A673 (cell line): ENCODE data around the gene GJE1. TPM values are rescaled to one million over a fixed set of nuclear protein-coding genes. Genes with fewer than 3 reads are reported as not detected.
A peak's percentile ranks its signal among the peaks of the same experiment; 100 is the strongest.

ENCODE experiments used
- BruUV-seq: library from RNA; stranded (reverse); fragments of 400-500 nt; replicated peaks from 2 replicates; lab custom pipeline; 2021; lab: Mats Ljungman, UMichigan
- CTCF ChIA-PET: fragments of 300-600 bp; sonication (Branson Sonifier 250); formaldehyde crosslinking; loops from one replicate; lab custom pipeline; 2022; ENCODE audit warnings: antibody characterized with exemption; lab: Charles Lee
- POLR2A ChIA-PET: fragments of 300-600 bp; sonication (Branson Sonifier 250); formaldehyde crosslinking; loops from one replicate; lab custom pipeline; 2022; ENCODE audit warnings: antibody characterized with exemption; ENCODE audit not compliant: low non-redundant PET; lab: Charles Lee
- DNase-seq: peaks from one replicate; pipeline ENCODE4 v3.0.0-alpha.2; 2015; ENCODE audit warnings: low spot score
- H3K27ac ChIP-seq: fragments of 200-600 bp; sonication (generic); 2 replicates; pipeline ENCODE4 v1.5.1; 2016; ENCODE audit warnings: mixed run types, low read depth, mild to moderate bottlenecking, mixed read lengths, antibody characterized with exemption, low read length; ENCODE audit not compliant: poor library complexity, severe bottlenecking
- H3K27me3 ChIP-seq: fragments of 200-600 bp; sonication (generic); replicated peaks from 2 replicates; pipeline ENCODE4 v1.6.1; 2017; ENCODE audit warnings: mixed run types, low read depth, mild to moderate bottlenecking, mixed read lengths, antibody characterized with exemption, low read length; ENCODE audit not compliant: insufficient read depth, poor library complexity
- H3K36me3 ChIP-seq: fragments of 200-600 bp; sonication (generic); 2 replicates; pipeline ENCODE4 v1.6.1; 2016; ENCODE audit warnings: mixed run types, mild to moderate bottlenecking, mixed read lengths, antibody characterized with exemption, low read length; ENCODE audit not compliant: insufficient read depth, poor library complexity, severe bottlenecking
- H3K4me1 ChIP-seq: fragments of 200-600 bp; sonication (generic); 2 replicates; pipeline ENCODE4 v1.6.1; 2017; ENCODE audit warnings: mixed run types, mild to moderate bottlenecking, mixed read lengths, antibody characterized with exemption, low read length; ENCODE audit not compliant: insufficient read depth, poor library complexity, severe bottlenecking
- H3K4me3 ChIP-seq: fragments of 200-600 bp; sonication (generic); 2 replicates; pipeline ENCODE4 v1.5.1; 2016; ENCODE audit warnings: low read depth, mixed run types, mild to moderate bottlenecking, mixed read lengths, low read length; ENCODE audit not compliant: poor library complexity, severe bottlenecking
- H3K9me3 ChIP-seq: fragments of 200-600 bp; sonication (generic); 2 replicates; pipeline ENCODE4 v1.6.1; 2016; ENCODE audit warnings: mixed run types, low read depth, mild to moderate bottlenecking, mixed read lengths, antibody characterized with exemption, low read length; ENCODE audit not compliant: poor library complexity, severe bottlenecking
- EZH2 ChIP-seq: fragments of 200-600 bp; sonication (generic); IDR thresholded peaks from 2 replicates; pipeline ENCODE4 v1.6.1; 2017; ENCODE audit warnings: borderline replicate concordance, low read depth, mild to moderate bottlenecking, mixed read lengths, antibody characterized with exemption, low read length; ENCODE audit not compliant: poor library complexity, severe bottlenecking
- intact Hi-C: fragments of 100-400 bp; cut with micrococcal nuclease; formaldehyde crosslinking; loops from one replicate; pipeline ENCODE4 v1.10.0; 2022; ENCODE audit not compliant: unreplicated experiment
- total RNA-seq: library from RNA; stranded (reverse); gene quantifications from 2 replicates; pipeline ENCODE4 v1.2.3, GENCODE V29; 2021
- TF ChIP-seq, protein P1 (sequence below): fragments of 300-800, 200-600 bp; sonication (generic); conservative IDR thresholded peaks from 2 replicates; pipeline ENCODE4 v1.5.1; 2017; ENCODE audit warnings: low read depth, mild to moderate bottlenecking, antibody characterized with exemption, low read length, moderate library complexity, mixed read lengths

GJE1 gene
- total RNA-seq, 1 experiment from 2014 or later, result not detected

DNA sequence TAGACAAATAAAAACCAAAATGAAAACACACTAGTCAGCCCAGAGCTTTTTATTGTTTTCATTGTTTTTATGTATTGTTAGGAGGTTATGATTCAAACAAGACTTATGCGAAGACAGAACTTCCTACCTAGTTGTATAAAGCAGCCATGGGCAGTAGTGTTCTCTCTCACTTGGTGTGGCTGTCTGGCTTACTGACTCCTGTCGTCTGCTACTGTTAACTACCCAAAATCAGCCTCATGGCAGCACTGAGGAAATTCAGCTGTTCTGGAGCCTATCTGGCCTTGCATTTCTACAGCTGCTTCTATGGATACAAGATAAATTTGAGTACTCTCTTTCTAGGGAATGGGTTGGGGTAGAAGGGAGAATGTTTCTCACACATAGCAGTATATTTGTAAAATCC lies 34.8 kb downstream of the GJE1 start:
- H3K27me3 ChIP-seq, result no peaks in the 10 kb centered on the region
- H3K4me1 ChIP-seq, result no peaks in the 10 kb centered on the region
- intact Hi-C loops, result no loop called here
- no peaks in the 10 kb centered on the region for H3K9me3 ChIP-seq
- H3K27ac ChIP-seq, result no peak overlapping the region
- no peak for DNase-seq
- POLR2A ChIA-PET, result no interaction called here
- BruUV-seq, result no TSS peak
- CTCF ChIA-PET, result no interaction called here
- peaks cover 26% of the 10 kb centered on the region for H3K36me3 ChIP-seq
- TF ChIP-seq EZH2, result no peak
- TF ChIP-seq, protein P1, sequence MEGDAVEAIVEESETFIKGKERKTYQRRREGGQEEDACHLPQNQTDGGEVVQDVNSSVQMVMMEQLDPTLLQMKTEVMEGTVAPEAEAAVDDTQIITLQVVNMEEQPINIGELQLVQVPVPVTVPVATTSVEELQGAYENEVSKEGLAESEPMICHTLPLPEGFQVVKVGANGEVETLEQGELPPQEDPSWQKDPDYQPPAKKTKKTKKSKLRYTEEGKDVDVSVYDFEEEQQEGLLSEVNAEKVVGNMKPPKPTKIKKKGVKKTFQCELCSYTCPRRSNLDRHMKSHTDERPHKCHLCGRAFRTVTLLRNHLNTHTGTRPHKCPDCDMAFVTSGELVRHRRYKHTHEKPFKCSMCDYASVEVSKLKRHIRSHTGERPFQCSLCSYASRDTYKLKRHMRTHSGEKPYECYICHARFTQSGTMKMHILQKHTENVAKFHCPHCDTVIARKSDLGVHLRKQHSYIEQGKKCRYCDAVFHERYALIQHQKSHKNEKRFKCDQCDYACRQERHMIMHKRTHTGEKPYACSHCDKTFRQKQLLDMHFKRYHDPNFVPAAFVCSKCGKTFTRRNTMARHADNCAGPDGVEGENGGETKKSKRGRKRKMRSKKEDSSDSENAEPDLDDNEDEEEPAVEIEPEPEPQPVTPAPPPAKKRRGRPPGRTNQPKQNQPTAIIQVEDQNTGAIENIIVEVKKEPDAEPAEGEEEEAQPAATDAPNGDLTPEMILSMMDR, result no peak
- no peak overlapping the region for H3K4me3 ChIP-seq

DNA sequence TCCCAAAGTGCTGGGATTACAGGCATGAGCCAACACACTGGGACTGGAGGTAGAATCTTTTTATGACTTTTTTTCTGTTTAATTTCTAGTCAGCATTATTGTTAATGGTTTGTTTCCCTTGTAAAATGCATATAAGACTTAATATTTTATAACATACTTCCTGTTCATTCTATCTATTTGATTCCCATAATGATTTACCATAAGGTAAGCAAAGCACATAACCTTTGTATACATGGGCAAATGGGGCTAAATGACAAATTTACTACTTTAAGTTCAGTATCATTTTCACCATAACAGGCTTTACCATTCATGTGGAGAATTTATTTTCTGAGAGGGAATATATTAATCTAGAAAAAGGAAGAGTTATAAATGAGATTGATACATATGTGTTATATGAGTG lies 38.6 kb downstream of the GJE1 start:
- no TSS peak for BruUV-seq
- DNase-seq, result no peak
- Histone ChIP-seq H3K9me3 (no peaks in the 10 kb centered on the region), H3K27me3 (no peaks in the 10 kb centered on the region), H3K27ac (no peak overlapping the region), H3K36me3 (peaks cover 37% of the 10 kb centered on the region), H3K4me1 (no peaks in the 10 kb centered on the region), H3K4me3 (no peak overlapping the region)
- intact Hi-C loops, result no loop called here
- TF ChIP-seq EZH2, result no peak
- ChIA-PET CTCF (no interaction called here), POLR2A (no interaction called here)

DNA sequence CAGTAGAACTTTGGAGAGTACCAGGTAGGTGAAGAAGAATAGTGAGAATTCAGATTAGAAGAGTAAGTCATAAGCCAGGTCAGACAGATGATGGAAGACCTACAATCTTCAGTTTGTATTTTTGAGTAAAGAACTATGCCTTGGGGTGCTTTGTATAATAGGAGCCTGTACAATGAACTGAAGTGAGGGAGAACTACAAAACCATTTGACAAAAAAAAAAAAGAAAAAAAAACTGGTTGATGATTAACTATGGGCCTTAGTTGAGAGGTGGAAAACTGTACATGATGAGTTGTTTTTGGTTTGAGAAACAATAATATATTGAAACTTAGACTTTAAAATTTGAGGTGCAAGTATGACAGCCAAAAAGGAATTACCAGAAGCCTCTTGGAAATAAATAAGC lies 40.0 kb downstream of the GJE1 start:
- Histone ChIP-seq H3K27ac (no peak overlapping the region), H3K36me3 (peaks cover 34% of the 10 kb centered on the region), H3K4me3 (no peak overlapping the region), H3K9me3 (peaks cover under 1% of the 10 kb centered on the region), H3K27me3 (no peaks in the 10 kb centered on the region), H3K4me1 (no peaks in the 10 kb centered on the region)
- no peak for DNase-seq
- ChIA-PET POLR2A (no interaction called here), CTCF (no interaction called here)
- intact Hi-C loops, result no loop called here
- BruUV-seq, result TSS peak; percentile 2
- TF ChIP-seq, protein P1, result no peak
- no peak for TF ChIP-seq EZH2

DNA sequence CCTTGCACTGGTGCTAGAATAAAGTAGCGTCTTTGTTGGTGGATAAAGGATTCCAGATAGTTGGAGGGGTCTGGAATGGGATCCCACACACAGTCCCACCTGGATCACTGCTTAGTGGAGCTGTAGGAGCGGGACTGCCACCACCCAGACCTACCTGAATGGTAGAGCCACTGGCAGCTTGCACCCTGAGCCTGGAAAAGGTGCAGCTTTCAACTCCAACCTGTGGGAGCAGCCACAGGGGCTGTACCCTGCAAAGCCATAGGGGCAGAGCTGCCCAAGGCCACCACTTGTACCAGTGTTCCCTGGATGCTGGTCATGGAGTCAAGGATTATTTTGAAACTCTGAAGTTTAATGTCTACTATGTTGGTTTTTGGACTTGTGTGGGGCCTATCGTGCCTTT lies 41.3 kb downstream of the GJE1 start:
- Histone ChIP-seq H3K27me3 (no peaks in the 10 kb centered on the region), H3K36me3 (peaks cover 37% of the 10 kb centered on the region), H3K27ac (no peak overlapping the region), H3K4me1 (no peaks in the 10 kb centered on the region), H3K9me3 (peaks cover 6% of the 10 kb centered on the region), H3K4me3 (no peak overlapping the region)
- CTCF ChIA-PET, result no interaction called here
- no TSS peak for BruUV-seq
- TF ChIP-seq EZH2, result no peak
- TF ChIP-seq, protein P1, result no peak
- intact Hi-C loops, result no loop called here
- no peak for DNase-seq
- POLR2A ChIA-PET, result no interaction called here
